GM04504 (cell line): ENCODE measurements around the gene DGKA.
A peak's percentile ranks its signal among the peaks of the same experiment; 100 is the strongest.
"Not testable (repeated sequence)": the region's sequence is repeated elsewhere in the genome, so short reads cannot be mapped to it uniquely, and the experiment has no call there.

Experiments used
- DNase-seq: peaks from one replicate; pipeline ENCODE4 v3.0.0-alpha.2; 2012; ENCODE audit warnings: low read depth

DGKA gene

GRCh38 chr12:55930771-55931316, at the start of gene DGKA:
Gene DGKA (plus strand): TSS chr12:55931162. CDS start chr12:55936504, 5,342 bp downstream.
- DNase-seq: no peak

GRCh38 chr12:55885113-55885512, 45.8 kb upstream of the DGKA start:
- no peak for DNase-seq

- DNase-seq: no peak
Observed at GRCh38 chr12:55891310-55891709, 39.7 kb upstream of the DGKA start.

- no peak for DNase-seq
Observed at GRCh38 chr12:55893723-55894122, 37.2 kb upstream of the DGKA start.

GRCh38 chr12:55899082-55899481, 31.9 kb upstream of the DGKA start:
- DNase-seq: no peak

- no peak for DNase-seq
Observed at GRCh38 chr12:55901881-55902490, 29.0 kb upstream of the DGKA start.

GRCh38 chr12:55906056-55906455, 24.9 kb upstream of the DGKA start:
- DNase-seq: no peak

GRCh38 chr12:55908726-55909512, 22.0 kb upstream of the DGKA start:
- DNase-seq: no peak

GRCh38 chr12:55909513-55909884, 21.5 kb upstream of the DGKA start:
- DNase-seq: no peak

- no peak for DNase-seq
Observed at GRCh38 chr12:55912908-55913307, 18.1 kb upstream of the DGKA start.

- DNase-seq: no peak
Observed at GRCh38 chr12:55915482-55915859, 15.5 kb upstream of the DGKA start.

GRCh38 chr12:55919032-55919431, 11.9 kb upstream of the DGKA start:
- not testable (repeated sequence) for DNase-seq

- DNase-seq: no peak
Observed at GRCh38 chr12:55922126-55922525, 8.8 kb upstream of the DGKA start.

GRCh38 chr12:55923648-55924047, 7.3 kb upstream of the DGKA start:
- DNase-seq: not testable (repeated sequence)

- no peak for DNase-seq
Observed at GRCh38 chr12:55925371-55925770, 5.6 kb upstream of the DGKA start.

GRCh38 chr12:55925870-55926737, 4.9 kb upstream of the DGKA start:
- no peak for DNase-seq

GRCh38 chr12:55926738-55927587, 4.0 kb upstream of the DGKA start:
- DNase-seq: peak; percentile 79

- no peak for DNase-seq
Observed at GRCh38 chr12:55927588-55928502, 3.1 kb upstream of the DGKA start, which contains the start of gene PYM1. Gene PYM1 (minus strand): TSS chr12:55927894. CDS start chr12:55927761, 133 bp downstream.

- DNase-seq: no peak
Observed at GRCh38 chr12:55929306-55929791, 1.6 kb upstream of the DGKA start.

GRCh38 chr12:55931317-55931779, 386 bp downstream of the DGKA start:
- no peak for DNase-seq
